H9 (cell line): ENCODE results near the gene API5. TPM values are rescaled to one million over a fixed set of nuclear protein-coding genes. Genes with fewer than 3 reads are reported as not detected.

Source experiments
- DNase-seq: peaks from one replicate; pipeline ENCODE4 v3.0.0-alpha.2; 2017
- H2AFZ ChIP-seq: one replicate; pipeline ENCODE4 v1.6.1; 2013; ENCODE audit warnings: mild to moderate bottlenecking, low read length, control low read depth, moderate library complexity
- H2AK5ac ChIP-seq: 2 replicates; pipeline ENCODE4 v1.6.1; 2013; ENCODE audit warnings: low read length, control low read depth, mixed read lengths; ENCODE audit not compliant: insufficient read length
- H2BK120ac ChIP-seq: one replicate; pipeline ENCODE4 v1.6.1; 2013; ENCODE audit warnings: low read depth, mild to moderate bottlenecking, low read length, control low read depth, inconsistent platforms; ENCODE audit not compliant: poor library complexity, severe bottlenecking
- H2BK12ac ChIP-seq: 2 replicates; pipeline ENCODE4 v1.6.1; 2013; ENCODE audit warnings: low read length, control low read depth, mixed read lengths, low read depth; ENCODE audit not compliant: insufficient read length
- H2BK15ac ChIP-seq: 2 replicates; pipeline ENCODE4 v1.6.1; 2013; ENCODE audit warnings: low read depth, low read length, control low read depth
- H2BK20ac ChIP-seq: one replicate; pipeline ENCODE4 v1.6.1; 2013; ENCODE audit warnings: low read depth, mild to moderate bottlenecking, low read length, control low read depth, inconsistent platforms; ENCODE audit not compliant: poor library complexity, severe bottlenecking
- H2BK5ac ChIP-seq: 2 replicates; pipeline ENCODE4 v1.6.1; 2013; ENCODE audit warnings: low read length, control low read depth, mixed read lengths; ENCODE audit not compliant: insufficient read length
- H3K14ac ChIP-seq: 2 replicates; pipeline ENCODE4 v1.6.1; 2013; ENCODE audit warnings: low read length, control low read depth; ENCODE audit not compliant: insufficient read depth
- H3K18ac ChIP-seq: 2 replicates; pipeline ENCODE4 v1.6.1; 2013; ENCODE audit warnings: low read depth, mild to moderate bottlenecking, mixed read lengths, low read length, control low read depth; ENCODE audit not compliant: insufficient read length
- H3K23ac ChIP-seq: 2 replicates; pipeline ENCODE4 v1.6.1; 2013; ENCODE audit warnings: low read length, control low read depth, mixed read lengths, low read depth; ENCODE audit not compliant: insufficient read length
- H3K23me2 ChIP-seq: 2 replicates; pipeline ENCODE4 v1.6.1; 2013; ENCODE audit warnings: low read depth, mild to moderate bottlenecking, mixed read lengths, low read length, control low read depth; ENCODE audit not compliant: insufficient read length, poor library complexity, severe bottlenecking
- H3K27ac ChIP-seq: 2 replicates; pipeline ENCODE4 v1.5.1; 2013; ENCODE audit warnings: low read length, control low read depth, mixed read lengths, low read depth; ENCODE audit not compliant: insufficient read length
- H3K27me3 ChIP-seq: 2 replicates; pipeline ENCODE4 v1.6.1; 2013; ENCODE audit warnings: low read length, control low read depth, inconsistent platforms; ENCODE audit not compliant: insufficient read depth
- H3K4ac ChIP-seq: 2 replicates; pipeline ENCODE4 v1.6.1; 2013; ENCODE audit warnings: low read depth, mild to moderate bottlenecking, control low read depth, inconsistent platforms, low read length, moderate library complexity
- H3K4me1 ChIP-seq: 2 replicates; pipeline ENCODE4 v1.6.1; 2013; ENCODE audit warnings: low read length, control low read depth, inconsistent platforms; ENCODE audit not compliant: insufficient read depth
- H3K4me2 ChIP-seq: 2 replicates; pipeline ENCODE4 v1.6.1; 2013; ENCODE audit warnings: low read length, control low read depth, mixed read lengths; ENCODE audit not compliant: insufficient read length, insufficient read depth
- H3K56ac ChIP-seq: 2 replicates; pipeline ENCODE4 v1.6.1; 2013; ENCODE audit warnings: low read depth, mild to moderate bottlenecking, mixed read lengths, low read length, control low read depth; ENCODE audit not compliant: insufficient read length
- H3K79me1 ChIP-seq: 2 replicates; pipeline ENCODE4 v1.6.1; 2013; ENCODE audit warnings: low read depth, mild to moderate bottlenecking, moderate library complexity, low read length, control low read depth, inconsistent platforms; ENCODE audit not compliant: insufficient read depth, poor library complexity, severe bottlenecking
- H3K79me2 ChIP-seq: 2 replicates; pipeline ENCODE4 v1.6.1; 2013; ENCODE audit warnings: low read length, control low read depth, inconsistent platforms; ENCODE audit not compliant: insufficient read depth
- H3K9ac ChIP-seq: 2 replicates; pipeline ENCODE4 v1.6.1; 2013; ENCODE audit warnings: low read length, control low read depth, mixed read lengths; ENCODE audit not compliant: insufficient read length; ENCODE audit errors: extremely low read depth
- H3K9me3 ChIP-seq: one replicate; pipeline ENCODE4 v1.6.1; 2013; ENCODE audit warnings: low read depth, low read length, inconsistent platforms; ENCODE audit not compliant: control insufficient read depth
- H3T11ph ChIP-seq: one replicate; pipeline ENCODE4 v1.6.1; 2013; ENCODE audit warnings: mild to moderate bottlenecking, low read length, control low read depth, inconsistent platforms
- H4K20me1 ChIP-seq: one replicate; pipeline ENCODE4 v1.6.1; 2013; ENCODE audit not compliant: control insufficient read depth, insufficient read length, insufficient read depth
- H4K5ac ChIP-seq: 2 replicates; pipeline ENCODE4 v1.6.1; 2013; ENCODE audit warnings: low read depth, mild to moderate bottlenecking, mixed read lengths, low read length, control low read depth; ENCODE audit not compliant: insufficient read length
- H4K8ac ChIP-seq: replicated peaks from 2 replicates; pipeline ENCODE4 v1.6.1; 2013; ENCODE audit warnings: low read length, control low read depth, mixed read lengths, low read depth; ENCODE audit not compliant: insufficient read length
- H4K91ac ChIP-seq: 2 replicates; pipeline ENCODE4 v1.6.1; 2013; ENCODE audit warnings: low read depth, mild to moderate bottlenecking, moderate library complexity, mixed read lengths, low read length, control low read depth; ENCODE audit not compliant: insufficient read length
- H3K27ac Mint-ChIP-seq, 3 experiments: 2 replicates in 2 of 3; 3 replicates in 1 of 3; pipeline ENCODE4 v1.8.0; 2020 to 2021; ENCODE audit warnings: mixed read lengths in 3 of 3, mild to moderate bottlenecking in 1 of 3, moderate library complexity in 1 of 3
- H3K27me3 Mint-ChIP-seq: 2 replicates; pipeline ENCODE4 v1.8.0; 2021; ENCODE audit warnings: low read depth, mild to moderate bottlenecking, moderate library complexity, mixed read lengths
- H3K36me3 Mint-ChIP-seq, 3 experiments: 2 replicates in 2 of 3; 3 replicates in 1 of 3; pipeline ENCODE4 v1.8.0; 2020 to 2021; ENCODE audit warnings: low read depth in 3 of 3, mixed read lengths in 3 of 3; ENCODE audit not compliant: insufficient read depth in 1 of 3
- H3K4me1 Mint-ChIP-seq, 2 experiments: 2 replicates each; pipeline ENCODE4 v1.8.0; 2020; ENCODE audit warnings: mixed read lengths in 2 of 2
- H3K4me3 Mint-ChIP-seq, 2 experiments: 2 replicates in 1 of 2; 3 replicates in 1 of 2; pipeline ENCODE4 v1.8.0; 2020 to 2021; ENCODE audit warnings: mild to moderate bottlenecking in 2 of 2, mixed read lengths in 2 of 2, moderate library complexity in 1 of 2
- H3K9me3 Mint-ChIP-seq, 2 experiments: 2 replicates in 1 of 2; 3 replicates in 1 of 2; pipeline ENCODE4 v1.8.0; 2020; ENCODE audit warnings: mild to moderate bottlenecking in 2 of 2, mixed read lengths in 2 of 2, moderate library complexity in 1 of 2
- CTCF ChIP-seq: fragments of 200-600 bp; sonication (generic); conservative IDR thresholded peaks from 3 replicates; pipeline ENCODE4 v1.8.0; 2021; ENCODE audit warnings: antibody characterized with exemption, mild to moderate bottlenecking
- WGBS: extraction: QIAGEN DNeasy Blood & Tissue Kit; methylation state at CpG from one replicate; pipeline ENCODE4 v1.1.7; 2013; ENCODE audit warnings: missing lambda C conversion rate, low lambda C conversion rate, mixed read lengths; ENCODE audit not compliant: insufficient read length; ENCODE audit errors: extremely low coverage; 5-methylcytosine and 5-hydroxymethylcytosine counted together
- total RNA-seq: library from RNA; stranded (reverse); gene quantifications from 2 replicates; pipeline ENCODE4 v1.2.1, GENCODE V29; 2021

Gene API5
- total RNA-seq, 1 experiment from 2014 or later: 147 TPM

DNA sequence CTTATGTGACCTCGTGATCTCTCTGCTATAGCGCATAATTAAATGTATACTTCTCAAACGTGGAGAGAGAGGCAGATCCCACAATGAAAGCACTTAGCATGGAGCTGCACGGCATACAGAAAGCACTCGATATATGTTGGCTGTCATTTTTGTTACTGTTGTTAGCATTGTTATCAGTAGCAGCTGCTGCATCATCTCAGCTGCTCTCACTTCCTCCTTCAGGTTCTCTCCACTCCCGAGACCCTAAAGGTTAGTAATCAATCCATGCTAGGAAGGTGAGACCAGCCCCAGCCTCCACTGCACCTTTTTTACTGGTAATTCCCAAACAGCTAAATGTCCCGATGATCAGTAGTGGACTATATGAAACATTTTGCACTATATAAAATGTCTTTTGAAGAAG, 13.4 kb upstream of the API5 start:
- Histone ChIP-seq H2AK5ac (no peak overlapping the region), H4K8ac (no peak overlapping the region), H3K23me2 (no peaks in the 10 kb centered on the region), H3K23ac (no peak overlapping the region), H3K14ac (no peak overlapping the region), H3K4ac (no peak overlapping the region), H3K79me2 (no peaks in the 10 kb centered on the region), H3K27ac (no peak overlapping the region), H3K4me2 (no peak overlapping the region), H2BK5ac (no peak overlapping the region), H2BK120ac (no peak overlapping the region), H3K56ac (no peak overlapping the region), H3K9me3 (no peaks in the 10 kb centered on the region), H2BK12ac (no peak overlapping the region), H3K18ac (no peak overlapping the region), H3K79me1 (no peaks in the 10 kb centered on the region), H2BK20ac (no peak overlapping the region), H4K20me1 (no peaks in the 10 kb centered on the region), H3K27me3 (no peaks in the 10 kb centered on the region), H2BK15ac (no peak overlapping the region), H3T11ph (no peak overlapping the region), H2AFZ (no peak overlapping the region), H4K5ac (no peak overlapping the region), H3K9ac (no peak overlapping the region), H3K4me1 (no peaks in the 10 kb centered on the region), H4K91ac (no peak overlapping the region)
- Mint-ChIP-seq H3K4me1 (no peaks in the 10 kb centered on the region), H3K36me3 (peaks cover 0 to 11% (median 7%) of the 10 kb centered on the region in 3 experiments; a peak in 3 of 7 replicates), H3K4me3 (no peak overlapping the region), H3K9me3 (peaks cover 28 to 29% of the 10 kb centered on the region in 2 experiments), H3K27me3 (peaks cover 8% of the 10 kb centered on the region), H3K27ac (no peak overlapping the region)
- WGBS: no CpG with 5 or more reads among the region's 7 CpGs
- DNase-seq: no peak
- no peak for TF ChIP-seq CTCF
